Stomach (tissue), 4 donors: ENCODE results near the gene CHTOP.

Source experiments
- EP300 ChIP-seq: sonication (generic); formaldehyde crosslinking; IDR thresholded peaks from one replicate; pipeline ENCODE4 v1.6.1; 2017; ENCODE audit warnings: antibody characterized with exemption
- POLR2A ChIP-seq, 4 donors: fragments of 450-650 bp; IDR thresholded peaks; one replicate each; pipeline ENCODE4 v1.6.1; 2016; ENCODE audit warnings: antibody characterized with exemption in 4 of 4, control low read depth in 2 of 4, mild to moderate bottlenecking in 1 of 4, moderate library complexity in 1 of 4
- TF ChIP-seq, protein P1 (sequence below), 7 experiments: fragments of 450-650 bp in 4 of 7; fragments of 200-600 bp in 3 of 7; sonication (generic) in 3 of 7; IDR thresholded peaks; one replicate each; pipeline ENCODE4 v1.5.1; 2016 to 2019; ENCODE audit warnings: antibody characterized with exemption in 7 of 7, control low read depth in 2 of 7, mild to moderate bottlenecking in 1 of 7

DNA sequence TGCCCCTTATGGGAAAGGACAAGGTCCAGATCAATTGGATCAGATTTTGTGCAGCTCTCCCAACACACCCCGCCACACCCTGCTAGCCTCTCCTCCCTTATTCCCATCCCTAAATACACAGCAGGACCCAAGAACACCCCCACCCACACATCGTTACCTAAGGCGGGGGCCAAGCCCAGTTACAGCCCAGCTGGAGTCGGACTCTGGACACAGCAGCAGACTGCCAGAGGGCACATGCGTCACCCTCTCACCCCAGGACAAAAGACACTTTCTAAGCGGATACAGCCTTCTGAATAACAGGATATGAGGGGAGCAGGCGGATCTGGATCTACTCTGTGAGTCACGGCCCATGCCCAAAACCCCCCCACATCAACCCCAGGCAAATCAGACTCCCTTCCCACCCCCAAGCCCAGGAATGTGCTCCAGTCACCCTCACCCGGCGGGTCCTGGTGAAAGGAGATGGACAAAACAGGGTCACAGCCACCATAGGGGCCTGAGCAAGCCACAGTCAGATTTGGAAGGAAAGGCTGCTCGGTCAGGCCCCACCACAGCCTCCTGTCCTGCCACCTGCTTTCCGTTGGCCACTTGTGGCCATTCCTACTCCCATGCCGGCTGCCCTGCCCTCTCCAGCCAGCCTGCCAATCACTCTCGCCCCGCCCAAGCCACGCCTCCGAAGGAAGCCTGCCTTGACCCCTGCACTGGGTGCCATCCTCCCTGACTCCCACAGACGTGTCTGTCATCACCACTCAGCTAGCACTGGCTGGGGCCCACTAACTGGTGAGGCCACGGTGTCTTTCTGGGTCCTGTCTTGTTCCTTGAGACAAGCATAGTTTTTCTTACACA is 24.9 kb upstream of the CHTOP start:
- TF ChIP-seq, protein P1, sequence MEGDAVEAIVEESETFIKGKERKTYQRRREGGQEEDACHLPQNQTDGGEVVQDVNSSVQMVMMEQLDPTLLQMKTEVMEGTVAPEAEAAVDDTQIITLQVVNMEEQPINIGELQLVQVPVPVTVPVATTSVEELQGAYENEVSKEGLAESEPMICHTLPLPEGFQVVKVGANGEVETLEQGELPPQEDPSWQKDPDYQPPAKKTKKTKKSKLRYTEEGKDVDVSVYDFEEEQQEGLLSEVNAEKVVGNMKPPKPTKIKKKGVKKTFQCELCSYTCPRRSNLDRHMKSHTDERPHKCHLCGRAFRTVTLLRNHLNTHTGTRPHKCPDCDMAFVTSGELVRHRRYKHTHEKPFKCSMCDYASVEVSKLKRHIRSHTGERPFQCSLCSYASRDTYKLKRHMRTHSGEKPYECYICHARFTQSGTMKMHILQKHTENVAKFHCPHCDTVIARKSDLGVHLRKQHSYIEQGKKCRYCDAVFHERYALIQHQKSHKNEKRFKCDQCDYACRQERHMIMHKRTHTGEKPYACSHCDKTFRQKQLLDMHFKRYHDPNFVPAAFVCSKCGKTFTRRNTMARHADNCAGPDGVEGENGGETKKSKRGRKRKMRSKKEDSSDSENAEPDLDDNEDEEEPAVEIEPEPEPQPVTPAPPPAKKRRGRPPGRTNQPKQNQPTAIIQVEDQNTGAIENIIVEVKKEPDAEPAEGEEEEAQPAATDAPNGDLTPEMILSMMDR (IDR thresholded peaks at IDR 0.05), result no peak
- no peak for TF ChIP-seq POLR2A (IDR thresholded peaks at IDR 0.05)
- no peak for TF ChIP-seq EP300
